IMR-90 (cell line): ENCODE data around the gene SWAP70. TPM values are rescaled to one million over a fixed set of nuclear protein-coding genes. Genes with fewer than 3 reads are reported as not detected.

Source experiments
- ATAC-seq: fragments of 200-7000 bp; cut with Tn5 transposase; 2 replicates; pipeline ENCODE4 v1.9.1; 2020; ENCODE audit warnings: low read depth, mild to moderate bottlenecking, moderate library complexity
- BruUV-seq: library from RNA; stranded (reverse); fragments of 400-500 nt; replicated peaks from 2 replicates; lab custom pipeline; 2021; lab: Mats Ljungman, UMichigan
- CTCF ChIA-PET: fragments of 300-600 bp; formaldehyde crosslinking; extraction: SDS; loops from one replicate; lab custom pipeline; 2021; ENCODE audit warnings: antibody characterized with exemption; lab: Yijun Ruan, JAX
- POLR2A ChIA-PET: fragments of 300-600 bp; sonication (Branson Sonifier 250); formaldehyde crosslinking; loops from one replicate; lab custom pipeline; 2022; ENCODE audit warnings: antibody characterized with exemption; ENCODE audit not compliant: unreplicated experiment; lab: Charles Lee
- DNase-seq: peaks from one replicate; pipeline ENCODE4 v3.0.0; 2013
- H2AFZ ChIP-seq: replicated peaks from 2 replicates; pipeline ENCODE3; 2013; ENCODE audit warnings: low read length, mild to moderate bottlenecking; ENCODE audit not compliant: poor library complexity
- H2AK5ac ChIP-seq: 2 replicates; pipeline ENCODE4 v1.6.1; 2013; ENCODE audit warnings: low read depth, low read length, inconsistent platforms
- H2AK9ac ChIP-seq: replicated peaks from 2 replicates; pipeline ENCODE3; 2013; ENCODE audit warnings: mild to moderate bottlenecking, low read depth, low read length, moderate library complexity; ENCODE audit not compliant: poor library complexity
- H2BK120ac ChIP-seq: 2 replicates; pipeline ENCODE4 v1.6.1; 2013; ENCODE audit warnings: low read depth, low read length, inconsistent platforms
- H2BK15ac ChIP-seq: 3 replicates; pipeline ENCODE4 v1.6.1; 2013; ENCODE audit warnings: low read depth, low read length, inconsistent platforms
- H2BK20ac ChIP-seq: 2 replicates; pipeline ENCODE4 v1.6.1; 2013; ENCODE audit warnings: low read depth, mild to moderate bottlenecking, inconsistent platforms, low read length, moderate library complexity
- H2BK5ac ChIP-seq: 2 replicates; pipeline ENCODE4 v1.6.1; 2013; ENCODE audit warnings: mild to moderate bottlenecking, low read depth, low read length, inconsistent platforms; ENCODE audit not compliant: poor library complexity, severe bottlenecking
- H3K14ac ChIP-seq: replicated peaks from 2 replicates; pipeline ENCODE4 v1.6.1; 2013; ENCODE audit warnings: low read depth, low read length, inconsistent platforms
- H3K18ac ChIP-seq: 2 replicates; pipeline ENCODE4 v1.6.1; 2013; ENCODE audit warnings: low read depth, low read length, control low read depth
- H3K23ac ChIP-seq: 2 replicates; pipeline ENCODE4 v1.6.1; 2013; ENCODE audit warnings: low read depth, low read length, inconsistent platforms
- H3K27ac ChIP-seq: 2 replicates; pipeline ENCODE4 v1.5.1; 2013; ENCODE audit warnings: mild to moderate bottlenecking, control low read depth, low read length; ENCODE audit not compliant: insufficient read depth
- H3K27me3 ChIP-seq: 2 replicates; pipeline ENCODE4 v1.6.1; 2013; ENCODE audit warnings: low read length; ENCODE audit not compliant: control insufficient read depth, insufficient read depth
- H3K36me3 ChIP-seq: 2 replicates; pipeline ENCODE4 v1.6.1; 2013; ENCODE audit warnings: low read length, mixed read lengths; ENCODE audit not compliant: control insufficient read depth, insufficient read depth
- H3K4ac ChIP-seq: 2 replicates; pipeline ENCODE4 v1.6.1; 2013; ENCODE audit warnings: low read depth, low read length, inconsistent platforms
- H3K4me1 ChIP-seq: 2 replicates; pipeline ENCODE4 v1.6.1; 2013; ENCODE audit warnings: low read length, mixed read lengths; ENCODE audit not compliant: control insufficient read depth, insufficient read depth
- H3K4me2 ChIP-seq: 2 replicates; pipeline ENCODE4 v1.6.1; 2013; ENCODE audit warnings: low read depth, mild to moderate bottlenecking, control low read depth, low read length, moderate library complexity
- H3K4me3 ChIP-seq: 2 replicates; pipeline ENCODE4 v1.5.1; 2013; ENCODE audit warnings: low read depth, mild to moderate bottlenecking, control low read depth, low read length, moderate library complexity; ENCODE audit not compliant: insufficient read depth
- H3K56ac ChIP-seq: 2 replicates; pipeline ENCODE4 v1.6.1; 2013; ENCODE audit warnings: low read length, inconsistent platforms; ENCODE audit not compliant: insufficient read depth; ENCODE audit errors: extremely low read depth
- H3K79me1 ChIP-seq, 2 experiments: 2 replicates each; pipeline ENCODE4 v1.6.1; 2013; ENCODE audit warnings: low read length in 2 of 2, inconsistent platforms in 1 of 2, low read depth in 1 of 2
- H3K9ac ChIP-seq: 2 replicates; pipeline ENCODE4 v1.6.1; 2013; ENCODE audit warnings: low read depth, low read length, control low read depth
- H3K9me1 ChIP-seq: 2 replicates; pipeline ENCODE4 v1.6.1; 2013; ENCODE audit warnings: low read length, inconsistent platforms; ENCODE audit not compliant: insufficient read depth
- H3K9me3 ChIP-seq: 2 replicates; pipeline ENCODE4 v1.6.1; 2013; ENCODE audit warnings: low read length; ENCODE audit not compliant: control insufficient read depth, insufficient read depth
- H4K20me1 ChIP-seq: 2 replicates; pipeline ENCODE4 v1.6.1; 2013; ENCODE audit warnings: low read length, inconsistent platforms; ENCODE audit not compliant: insufficient read depth
- H4K5ac ChIP-seq: 2 replicates; pipeline ENCODE4 v1.6.1; 2013; ENCODE audit warnings: mild to moderate bottlenecking, low read depth, low read length, control low read depth
- H4K8ac ChIP-seq, 2 experiments: 2 replicates each; pipeline ENCODE4 v1.6.1; 2013; ENCODE audit warnings: low read depth in 2 of 2, low read length in 2 of 2, control low read depth in 1 of 2, inconsistent platforms in 1 of 2
- H4K91ac ChIP-seq: 2 replicates; pipeline ENCODE4 v1.6.1; 2013; ENCODE audit warnings: low read depth, low read length, inconsistent platforms; ENCODE audit not compliant: insufficient read depth
- BHLHE40 ChIP-seq: fragments of 150-350 bp; IDR thresholded peaks from 2 replicates; pipeline ENCODE4 v1.6.1; 2016; ENCODE audit warnings: mild to moderate bottlenecking, low read depth, low read length
- CEBPB ChIP-seq: IDR thresholded peaks from 2 replicates; pipeline ENCODE4 v1.6.1; 2012; ENCODE audit warnings: low read depth, low read length, improper control_type of control experiment
- CHD1 ChIP-seq: IDR thresholded peaks from 2 replicates; pipeline ENCODE4 v1.6.1; 2012; ENCODE audit warnings: low read depth, low read length, improper control_type of control experiment
- MAFK ChIP-seq: IDR thresholded peaks from 2 replicates; pipeline ENCODE4 v1.6.1; 2012; ENCODE audit warnings: low read depth, low read length, improper control_type of control experiment
- MXI1 ChIP-seq: IDR thresholded peaks from 2 replicates; pipeline ENCODE4 v1.6.1; 2012; ENCODE audit warnings: low read depth, mild to moderate bottlenecking, low read length, moderate library complexity, borderline replicate concordance
- NFE2L2 ChIP-seq: fragments of 150-350 bp; IDR thresholded peaks from 2 replicates; pipeline ENCODE4 v1.6.1; 2016; ENCODE audit warnings: low read depth, mild to moderate bottlenecking, low read length
- POLR2A ChIP-seq: IDR thresholded peaks from 2 replicates; pipeline ENCODE4 v1.6.1; 2012; ENCODE audit warnings: mild to moderate bottlenecking, low read depth, low read length
- RAD21 ChIP-seq: IDR thresholded peaks from 2 replicates; pipeline ENCODE4 v1.6.1; 2012; ENCODE audit warnings: low read length, improper control_type of control experiment
- RCOR1 ChIP-seq: IDR thresholded peaks from 2 replicates; pipeline ENCODE4 v1.6.1; 2012; ENCODE audit warnings: mild to moderate bottlenecking, low read length, improper control_type of control experiment; ENCODE audit not compliant: insufficient replicate concordance
- RFX5 ChIP-seq: IDR thresholded peaks from 2 replicates; pipeline ENCODE4 v1.8.0; 2012; ENCODE audit warnings: low read depth, mild to moderate bottlenecking, low read length, moderate library complexity
- SMC3 ChIP-seq: fragments of 150-350 bp; IDR thresholded peaks from 2 replicates; pipeline ENCODE4 v1.6.1; 2016; ENCODE audit warnings: low read depth, mild to moderate bottlenecking, antibody characterized with exemption, low read length, moderate library complexity
- dilution Hi-C: fragments of 300-500 bp; cut with HindIII; formaldehyde crosslinking; loops from one replicate; pipeline ENCODE4 v1.14.3; 2018; ENCODE audit warnings: low sequenced_read_pairs; ENCODE audit not compliant: unreplicated experiment
- in situ Hi-C: fragments of 300-500 bp; cut with MboI; formaldehyde crosslinking; loops from 3 replicates; pipeline ENCODE4 v1.14.3; 2019; ENCODE audit warnings: low sequenced_read_pairs, inconsistent platforms, mixed read lengths
- intact Hi-C: fragments of 100-400 bp; cut with micrococcal nuclease; formaldehyde crosslinking; loops from 2 replicates; pipeline ENCODE4 v1.10.0; 2022
- polyA plus RNA-seq, 3 experiments: library from polyadenylated mRNA; depleted of rRNA; stranded (reverse); fragments of >200 nt; gene quantifications; 2 replicates each; pipeline ENCODE4 v1.2.3, GENCODE V29; 2012; ENCODE audit warnings: low replicate concordance in 1 of 3
- total RNA-seq: library from RNA; depleted of rRNA; stranded (reverse); fragments of >200 nt; gene quantifications from 2 replicates; pipeline ENCODE4 v1.2.3, GENCODE V29; 2012
- TF ChIP-seq, protein P1 (sequence below): fragments of 150-350 bp; IDR thresholded peaks from 2 replicates; pipeline ENCODE4 v1.6.1; 2016; ENCODE audit warnings: low read depth, mild to moderate bottlenecking, low read length, moderate library complexity, borderline replicate concordance
- TF ChIP-seq, protein P2 (sequence below): conservative IDR thresholded peaks from 2 replicates; pipeline ENCODE4 v1.5.1; 2012; ENCODE audit warnings: mild to moderate bottlenecking, low read depth, low read length, improper control_type of control experiment
- TF ChIP-seq, protein P3 (sequence below): fragments of 150-350 bp; IDR thresholded peaks from 2 replicates; pipeline ENCODE4 v1.6.1; 2017; ENCODE audit warnings: mild to moderate bottlenecking, antibody characterized with exemption, low read length, low read depth

The SWAP70 gene
- total and polyA plus RNA-seq, 2 of the 4 experiments (the other 2 are of a cell fraction): 15.5 to 19.9 TPM

DNA sequence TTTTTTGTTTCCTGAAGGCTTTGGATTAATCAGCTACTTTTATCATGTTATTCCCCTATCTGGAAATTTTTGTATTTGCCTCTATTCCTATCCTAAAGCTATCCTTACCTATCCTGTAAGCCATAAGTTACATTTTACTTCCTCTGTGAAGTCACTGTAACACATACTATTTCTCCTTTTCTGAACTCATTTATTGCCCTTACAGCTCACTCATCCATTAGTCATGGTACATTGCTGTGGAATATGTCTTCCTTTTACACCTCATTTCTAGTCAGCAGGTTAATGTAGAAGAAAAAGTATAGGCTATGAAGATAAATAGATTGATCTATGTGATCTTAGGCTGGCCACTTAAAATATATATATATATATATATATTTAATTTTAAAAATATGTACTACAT is 28.0 kb downstream of the SWAP70 start:
- Histone ChIP-seq H3K79me1 (peaks cover 35 to 66% of the 10 kb centered on the region in 2 experiments), H2AK9ac (no peak overlapping the region), H3K4me2 (no peak overlapping the region), H3K4me1 (peaks cover 11% of the 10 kb centered on the region), H3K36me3 (peaks cover 9% of the 10 kb centered on the region), H3K18ac (no peak overlapping the region), H2BK5ac (no peak overlapping the region), H4K5ac (no peak overlapping the region), H3K4me3 (no peak overlapping the region), H3K27me3 (no peaks in the 10 kb centered on the region), H4K91ac (no peak overlapping the region), H2BK120ac (no peak overlapping the region), H2AK5ac (no peak overlapping the region), H3K23ac (no peak overlapping the region), H2BK15ac (no peak overlapping the region), H2AFZ (no peak overlapping the region), H3K56ac (no peak overlapping the region), H3K9me3 (no peaks in the 10 kb centered on the region), H4K8ac (no peak overlapping the region), H2BK20ac (no peak overlapping the region), H3K9me1 (peaks cover 24% of the 10 kb centered on the region), H3K4ac (no peak overlapping the region), H3K27ac (no peak overlapping the region), H3K14ac (no peak overlapping the region), H4K20me1 (peaks cover 38% of the 10 kb centered on the region; the same call in 1 of the 2 replicates), H3K9ac (no peak overlapping the region)
- ChIA-PET CTCF (no interaction called here), POLR2A (no interaction called here)
- BruUV-seq: no TSS peak
- TF ChIP-seq, protein P1, sequence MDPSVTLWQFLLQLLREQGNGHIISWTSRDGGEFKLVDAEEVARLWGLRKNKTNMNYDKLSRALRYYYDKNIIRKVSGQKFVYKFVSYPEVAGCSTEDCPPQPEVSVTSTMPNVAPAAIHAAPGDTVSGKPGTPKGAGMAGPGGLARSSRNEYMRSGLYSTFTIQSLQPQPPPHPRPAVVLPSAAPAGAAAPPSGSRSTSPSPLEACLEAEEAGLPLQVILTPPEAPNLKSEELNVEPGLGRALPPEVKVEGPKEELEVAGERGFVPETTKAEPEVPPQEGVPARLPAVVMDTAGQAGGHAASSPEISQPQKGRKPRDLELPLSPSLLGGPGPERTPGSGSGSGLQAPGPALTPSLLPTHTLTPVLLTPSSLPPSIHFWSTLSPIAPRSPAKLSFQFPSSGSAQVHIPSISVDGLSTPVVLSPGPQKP: no peak
- TF ChIP-seq, protein P2, sequence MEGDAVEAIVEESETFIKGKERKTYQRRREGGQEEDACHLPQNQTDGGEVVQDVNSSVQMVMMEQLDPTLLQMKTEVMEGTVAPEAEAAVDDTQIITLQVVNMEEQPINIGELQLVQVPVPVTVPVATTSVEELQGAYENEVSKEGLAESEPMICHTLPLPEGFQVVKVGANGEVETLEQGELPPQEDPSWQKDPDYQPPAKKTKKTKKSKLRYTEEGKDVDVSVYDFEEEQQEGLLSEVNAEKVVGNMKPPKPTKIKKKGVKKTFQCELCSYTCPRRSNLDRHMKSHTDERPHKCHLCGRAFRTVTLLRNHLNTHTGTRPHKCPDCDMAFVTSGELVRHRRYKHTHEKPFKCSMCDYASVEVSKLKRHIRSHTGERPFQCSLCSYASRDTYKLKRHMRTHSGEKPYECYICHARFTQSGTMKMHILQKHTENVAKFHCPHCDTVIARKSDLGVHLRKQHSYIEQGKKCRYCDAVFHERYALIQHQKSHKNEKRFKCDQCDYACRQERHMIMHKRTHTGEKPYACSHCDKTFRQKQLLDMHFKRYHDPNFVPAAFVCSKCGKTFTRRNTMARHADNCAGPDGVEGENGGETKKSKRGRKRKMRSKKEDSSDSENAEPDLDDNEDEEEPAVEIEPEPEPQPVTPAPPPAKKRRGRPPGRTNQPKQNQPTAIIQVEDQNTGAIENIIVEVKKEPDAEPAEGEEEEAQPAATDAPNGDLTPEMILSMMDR: no peak
- TF ChIP-seq CHD1 (no peak), CEBPB (no peak), POLR2A (no peak), RCOR1 (no peak), BHLHE40 (no peak), RAD21 (no peak), MAFK (no peak), SMC3 (no peak), NFE2L2 (no peak), MXI1 (no peak), RFX5 (no peak)
- TF ChIP-seq, protein P3, sequence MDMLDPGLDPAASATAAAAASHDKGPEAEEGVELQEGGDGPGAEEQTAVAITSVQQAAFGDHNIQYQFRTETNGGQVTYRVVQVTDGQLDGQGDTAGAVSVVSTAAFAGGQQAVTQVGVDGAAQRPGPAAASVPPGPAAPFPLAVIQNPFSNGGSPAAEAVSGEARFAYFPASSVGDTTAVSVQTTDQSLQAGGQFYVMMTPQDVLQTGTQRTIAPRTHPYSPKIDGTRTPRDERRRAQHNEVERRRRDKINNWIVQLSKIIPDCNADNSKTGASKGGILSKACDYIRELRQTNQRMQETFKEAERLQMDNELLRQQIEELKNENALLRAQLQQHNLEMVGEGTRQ: no peak
- in situ Hi-C loops: no loop called here
- DNase-seq (peak; percentile 71), ATAC-seq (no peak)
- intact Hi-C loops: no loop called here
- dilution Hi-C loops: no loop called here
